BE2C (cell line): ENCODE results near the gene ATP10A.

Source experiments
- DNase-seq: peaks from one replicate; pipeline ENCODE4 v3.0.0-alpha.2; 2020
- H3K27me3 ChIP-seq: fragments of 250-450 bp; sonication (Bioruptor Pico); 2 replicates; pipeline ENCODE4 v1.5.1; 2020; ENCODE audit warnings: mild to moderate bottlenecking
- H3K36me3 ChIP-seq: fragments of 250-450 bp; sonication (Bioruptor Pico); 2 replicates; pipeline ENCODE4 v1.5.1; 2020; ENCODE audit warnings: mild to moderate bottlenecking
- H3K4me1 ChIP-seq: fragments of 250-450 bp; sonication (Bioruptor Pico); 2 replicates; pipeline ENCODE4 v1.5.1; 2020
- H3K4me3 ChIP-seq: 2 replicates; pipeline ENCODE4 v1.5.1; 2011; ENCODE audit warnings: low read depth, low read length
- H3K9me3 ChIP-seq: fragments of 250-450 bp; sonication (Bioruptor Pico); 2 replicates; pipeline ENCODE4 v1.5.1; 2020
- TF ChIP-seq, protein P1 (sequence below): IDR thresholded peaks from 2 replicates; pipeline ENCODE4 v1.5.1; 2012; ENCODE audit warnings: mild to moderate bottlenecking, low read depth, low read length

The ATP10A gene

DNA sequence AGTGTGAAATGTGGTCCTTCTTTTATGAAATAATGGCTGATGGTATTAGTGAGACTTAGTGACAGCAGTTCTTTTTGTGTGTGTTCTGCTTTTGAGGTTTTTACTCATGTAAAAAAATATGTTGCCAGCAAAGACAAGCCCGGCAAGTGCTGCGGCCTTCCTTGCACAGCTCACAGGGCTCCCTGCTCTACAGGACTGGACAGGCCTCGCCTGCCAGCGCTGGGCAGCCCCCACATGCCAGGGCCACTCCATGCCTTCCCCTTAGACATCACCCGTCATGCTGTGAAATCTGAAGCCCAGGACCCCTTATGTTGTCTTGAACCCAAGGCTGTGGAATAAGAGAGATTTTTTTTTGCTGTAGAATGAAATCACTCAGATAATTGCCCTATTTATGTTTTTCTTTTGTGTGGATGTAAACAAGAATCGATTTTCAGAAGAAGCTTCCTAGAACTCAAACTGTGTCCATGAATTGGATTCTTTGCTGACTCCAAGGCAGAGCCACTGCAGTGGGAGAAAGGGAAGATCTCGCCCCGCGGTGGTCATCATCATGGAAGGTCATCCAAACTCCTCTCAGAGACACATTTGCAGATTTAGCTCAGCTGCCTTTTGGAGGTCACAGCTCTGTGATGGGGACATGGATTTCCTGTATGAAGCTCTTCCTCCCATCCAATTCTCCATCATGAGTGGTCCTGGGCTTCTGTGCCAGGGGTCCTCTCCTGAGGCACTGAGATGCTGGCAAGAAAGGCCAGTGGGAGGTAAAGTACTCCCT, 150.8 kb downstream of the ATP10A start:
- Histone ChIP-seq H3K4me1 (no peaks in the 10 kb centered on the region), H3K36me3 (no peaks in the 10 kb centered on the region), H3K27me3 (no peaks in the 10 kb centered on the region)

DNA sequence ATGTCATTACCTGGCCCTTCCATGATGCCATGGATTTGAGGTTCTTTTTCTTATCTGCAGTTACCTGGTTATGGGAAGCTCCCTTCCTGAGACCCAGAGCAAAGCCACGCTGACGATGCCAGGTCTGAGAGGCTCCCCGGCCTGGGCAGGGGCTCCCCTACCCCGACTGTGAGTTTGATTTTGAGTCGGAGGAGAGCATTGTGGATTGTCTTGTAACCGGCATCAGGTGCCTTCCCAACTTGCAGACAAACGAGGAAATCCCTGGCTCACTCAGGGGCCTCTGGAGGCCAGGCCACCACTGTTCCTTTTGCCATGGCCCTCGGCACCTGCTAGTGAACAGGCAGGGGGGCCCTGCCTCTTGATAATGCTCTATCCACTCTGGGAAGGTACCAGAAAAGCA, 151.4 kb downstream of the ATP10A start:
- H3K4me1 ChIP-seq = no peaks in the 10 kb centered on the region
- no peaks in the 10 kb centered on the region; the same call in 1 of the 2 replicates for H3K9me3 ChIP-seq
- H3K36me3 ChIP-seq = no peaks in the 10 kb centered on the region
- H3K27me3 ChIP-seq = no peaks in the 10 kb centered on the region
- no peak for DNase-seq
- TF ChIP-seq, protein P1, sequence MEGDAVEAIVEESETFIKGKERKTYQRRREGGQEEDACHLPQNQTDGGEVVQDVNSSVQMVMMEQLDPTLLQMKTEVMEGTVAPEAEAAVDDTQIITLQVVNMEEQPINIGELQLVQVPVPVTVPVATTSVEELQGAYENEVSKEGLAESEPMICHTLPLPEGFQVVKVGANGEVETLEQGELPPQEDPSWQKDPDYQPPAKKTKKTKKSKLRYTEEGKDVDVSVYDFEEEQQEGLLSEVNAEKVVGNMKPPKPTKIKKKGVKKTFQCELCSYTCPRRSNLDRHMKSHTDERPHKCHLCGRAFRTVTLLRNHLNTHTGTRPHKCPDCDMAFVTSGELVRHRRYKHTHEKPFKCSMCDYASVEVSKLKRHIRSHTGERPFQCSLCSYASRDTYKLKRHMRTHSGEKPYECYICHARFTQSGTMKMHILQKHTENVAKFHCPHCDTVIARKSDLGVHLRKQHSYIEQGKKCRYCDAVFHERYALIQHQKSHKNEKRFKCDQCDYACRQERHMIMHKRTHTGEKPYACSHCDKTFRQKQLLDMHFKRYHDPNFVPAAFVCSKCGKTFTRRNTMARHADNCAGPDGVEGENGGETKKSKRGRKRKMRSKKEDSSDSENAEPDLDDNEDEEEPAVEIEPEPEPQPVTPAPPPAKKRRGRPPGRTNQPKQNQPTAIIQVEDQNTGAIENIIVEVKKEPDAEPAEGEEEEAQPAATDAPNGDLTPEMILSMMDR = no peak
- no peak overlapping the region for H3K4me3 ChIP-seq

More for the DNA sequence above, 150.8 kb downstream of the ATP10A start:
- TF ChIP-seq, protein P1 = no peak
- Histone ChIP-seq H3K4me3 (no peak overlapping the region), H3K9me3 (no peaks in the 10 kb centered on the region; the same call in 1 of the 2 replicates)
- no peak for DNase-seq

DNA sequence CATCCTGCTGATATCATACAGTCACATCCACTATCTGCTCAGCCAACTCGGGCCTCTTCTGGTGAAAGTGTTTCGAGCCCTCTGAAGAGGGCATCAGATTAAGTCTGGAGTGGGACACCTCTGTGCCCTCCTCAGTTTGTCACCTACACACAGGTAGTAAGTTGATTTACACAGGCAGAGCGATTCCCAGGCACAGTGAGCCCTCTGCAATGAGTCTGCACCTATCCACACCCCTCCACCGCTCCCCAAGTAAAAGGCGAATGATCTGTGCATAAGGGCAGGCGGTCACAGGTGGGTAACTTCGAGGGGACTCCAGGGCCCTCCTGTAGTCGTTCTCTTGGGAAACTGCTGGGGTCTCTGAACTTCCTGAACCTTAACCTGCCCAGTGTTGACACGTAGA, 152.0 kb downstream of the ATP10A start:
- H3K4me3 ChIP-seq = no peak overlapping the region
- H3K4me1 ChIP-seq = no peaks in the 10 kb centered on the region
- no peaks in the 10 kb centered on the region for H3K27me3 ChIP-seq
- DNase-seq = no peak
- no peaks in the 10 kb centered on the region for H3K36me3 ChIP-seq
- TF ChIP-seq, protein P1 = no peak
- no peaks in the 10 kb centered on the region; the same call in 1 of the 2 replicates for H3K9me3 ChIP-seq

DNA sequence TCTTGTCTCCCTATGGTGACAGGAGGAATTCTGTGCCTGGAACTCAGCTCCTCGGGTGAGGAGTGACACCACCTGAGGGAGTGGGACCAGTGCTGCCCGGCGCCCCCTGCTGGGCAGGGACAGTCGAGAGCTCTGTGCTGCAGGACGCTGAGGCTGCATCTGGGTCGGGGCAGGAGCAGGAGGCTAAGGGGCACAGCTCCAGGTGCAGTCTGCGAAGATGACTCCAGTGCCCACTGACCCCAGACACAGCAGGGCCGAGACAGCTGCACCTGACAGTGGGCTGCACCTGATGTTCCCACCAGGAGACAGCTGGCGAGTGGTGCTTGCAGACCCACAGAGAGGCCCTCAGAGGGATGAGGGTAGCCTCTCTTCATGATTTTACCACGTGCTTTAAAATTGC, 152.9 kb downstream of the ATP10A start:
- H3K9me3 ChIP-seq = no peaks in the 10 kb centered on the region; the same call in 1 of the 2 replicates
- no peaks in the 10 kb centered on the region for H3K4me1 ChIP-seq
- no peaks in the 10 kb centered on the region for H3K36me3 ChIP-seq
- H3K27me3 ChIP-seq = no peaks in the 10 kb centered on the region
- TF ChIP-seq, protein P1 = peak; percentile 43
- peak; percentile 39 for DNase-seq
- H3K4me3 ChIP-seq = no peak overlapping the region

DNA sequence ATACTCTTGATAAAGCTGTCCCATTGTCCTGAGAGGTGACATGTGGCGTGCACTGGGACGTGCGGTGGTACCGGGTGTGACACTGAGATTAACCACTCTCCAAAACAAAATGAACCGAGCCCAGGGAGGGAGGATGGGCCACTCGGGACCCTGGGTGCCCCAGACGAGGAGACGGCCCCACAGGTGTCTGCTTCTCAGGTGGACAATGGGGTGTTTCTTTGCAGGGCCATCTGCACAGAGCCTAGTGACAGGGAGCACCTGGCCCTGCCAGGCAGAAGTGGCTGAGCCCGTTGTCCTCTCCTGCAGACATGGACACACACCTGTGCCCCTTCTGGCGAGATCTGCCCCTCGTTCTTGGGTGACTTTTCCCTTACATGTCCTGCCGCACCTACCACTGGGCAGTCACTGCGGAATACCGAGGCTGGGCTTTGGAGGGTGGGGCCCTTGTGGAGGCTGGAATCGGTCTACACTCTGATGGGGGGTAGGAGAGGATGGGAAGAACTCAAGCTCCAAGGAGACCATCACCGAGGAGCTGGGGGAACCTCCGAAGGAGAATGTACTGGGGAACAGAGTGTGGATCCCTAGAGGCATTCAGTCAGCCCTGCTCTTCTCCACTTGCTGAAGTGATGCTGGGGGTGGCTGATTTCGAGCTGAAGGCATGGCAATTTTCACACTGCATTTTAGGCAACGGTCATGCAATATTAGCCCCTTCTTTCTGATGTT, 153.5 kb downstream of the ATP10A start:
- Histone ChIP-seq H3K4me1 (no peaks in the 10 kb centered on the region), H3K4me3 (no peak overlapping the region), H3K9me3 (no peaks in the 10 kb centered on the region; the same call in 1 of the 2 replicates), H3K27me3 (no peaks in the 10 kb centered on the region), H3K36me3 (no peaks in the 10 kb centered on the region)
- TF ChIP-seq, protein P1 = no peak
- no peak for DNase-seq

DNA sequence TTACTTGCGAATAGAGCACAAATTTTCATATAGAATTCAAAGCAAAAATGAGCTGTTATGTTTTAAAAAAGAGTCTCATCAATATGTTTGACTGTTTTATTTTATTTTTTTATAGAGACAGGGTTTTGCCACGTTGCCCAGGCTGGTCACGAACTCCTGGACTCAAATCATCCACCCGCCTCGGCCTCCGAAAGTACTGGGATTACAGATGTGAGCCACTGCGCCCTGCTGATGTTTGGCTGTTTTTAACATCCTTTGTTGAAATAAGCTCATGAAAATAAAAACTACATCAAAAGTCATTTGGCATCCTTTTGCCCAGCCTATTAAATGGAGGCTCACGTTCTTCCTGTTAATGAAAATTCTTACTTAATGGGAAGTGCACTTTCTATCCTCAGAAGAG, 154.7 kb downstream of the ATP10A start:
- Histone ChIP-seq H3K27me3 (no peaks in the 10 kb centered on the region), H3K4me1 (no peaks in the 10 kb centered on the region), H3K9me3 (no peaks in the 10 kb centered on the region; the same call in 1 of the 2 replicates), H3K36me3 (no peaks in the 10 kb centered on the region), H3K4me3 (no peak overlapping the region)
- no peak for DNase-seq
- TF ChIP-seq, protein P1 = no peak
